H1 (cell line): ENCODE data around the gene UTS2R. TPM values are rescaled to one million over a fixed set of nuclear protein-coding genes. Genes with fewer than 3 reads are reported as not detected.

ENCODE experiments used
- CTCF ChIA-PET: fragments of 300-600 bp; sonication (Branson Sonifier 250); formaldehyde crosslinking; loops from one replicate; lab custom pipeline; 2021; ENCODE audit not compliant: partially characterized antibody; lab: Charles Lee
- POLR2A ChIA-PET: fragments of 300-600 bp; sonication (Branson Sonifier 250); formaldehyde crosslinking; loops from one replicate; lab custom pipeline; 2021; ENCODE audit warnings: inconsistent platforms; ENCODE audit not compliant: partially characterized antibody; lab: Charles Lee
- DNase-seq, 2 experiments: peaks; one replicate each; pipeline versions ENCODE4 v3.0.0 to v3.0.0-alpha.2; 2010 to 2022; ENCODE audit warnings: low spot score in 2 of 2, low read depth in 1 of 2, mixed read lengths in 1 of 2
- FAIRE-seq: peaks from 2 replicates; lab custom pipeline; 2011; peaks lifted over from hg19 to GRCh38; lab: Jason Lieb, UNC
- H2AFZ ChIP-seq: 2 replicates; pipeline ENCODE4 v1.8.1; 2012; ENCODE audit warnings: low read length, inconsistent platforms
- H2AK5ac ChIP-seq: 2 replicates; pipeline ENCODE4 v1.6.1; 2013; ENCODE audit warnings: low read depth, low read length
- H2BK120ac ChIP-seq: replicated peaks from 2 replicates; pipeline ENCODE3; 2013; ENCODE audit warnings: low read depth, low read length, inconsistent platforms
- H2BK12ac ChIP-seq: 2 replicates; pipeline ENCODE4 v1.6.1; 2013; ENCODE audit warnings: low read depth, low read length
- H2BK15ac ChIP-seq: 2 replicates; pipeline ENCODE4 v1.6.1; 2013; ENCODE audit warnings: low read length
- H2BK20ac ChIP-seq: 2 replicates; pipeline ENCODE4 v1.6.1; 2013; ENCODE audit warnings: low read length
- H2BK5ac ChIP-seq: 2 replicates; pipeline ENCODE4 v1.6.1; 2013; ENCODE audit warnings: low read depth, low read length
- H3K14ac ChIP-seq: 2 replicates; pipeline ENCODE4 v1.6.1; 2013; ENCODE audit warnings: inconsistent platforms; ENCODE audit not compliant: insufficient read length
- H3K18ac ChIP-seq: 2 replicates; pipeline ENCODE4 v1.6.1; 2013; ENCODE audit warnings: low read length; ENCODE audit errors: extremely low read depth
- H3K23ac ChIP-seq: 2 replicates; pipeline ENCODE4 v1.6.1; 2013; ENCODE audit warnings: inconsistent platforms; ENCODE audit not compliant: insufficient read length
- H3K23me2 ChIP-seq: 2 replicates; pipeline ENCODE4 v1.6.1; 2013; ENCODE audit warnings: low read depth, low read length
- H3K27ac ChIP-seq: 2 replicates; pipeline ENCODE4 v1.6.1; 2011; ENCODE audit warnings: low read depth, low read length, inconsistent platforms
- H3K27me3 ChIP-seq, 4 experiments: replicated peaks in 1 of 4; 1 replicate in 1 of 4; 2 replicates in 3 of 4; pipeline versions ENCODE4 v1.6.1 to v1.8.1; 2011 to 2013; ENCODE audit warnings: low read length in 3 of 4, mild to moderate bottlenecking in 3 of 4, inconsistent platforms in 2 of 4, mixed read lengths in 2 of 4, moderate library complexity in 1 of 4; ENCODE audit not compliant: control insufficient read depth in 3 of 4, insufficient read depth in 3 of 4; ENCODE audit errors: extremely low read depth in 1 of 4
- H3K36me3 ChIP-seq, 4 experiments: 2 replicates each; pipeline versions ENCODE4 v1.6.1 to v1.8.1; 2011 to 2013; ENCODE audit warnings: mild to moderate bottlenecking in 4 of 4, low read length in 3 of 4, moderate library complexity in 2 of 4, control low read depth in 1 of 4, inconsistent platforms in 1 of 4; ENCODE audit not compliant: insufficient read depth in 4 of 4, control insufficient read depth in 2 of 4
- H3K4ac ChIP-seq: replicated peaks from 2 replicates; pipeline ENCODE3; 2013; ENCODE audit warnings: low read length, low read depth, mixed read lengths, inconsistent platforms; ENCODE audit not compliant: insufficient read length
- H3K4me1 ChIP-seq, 4 experiments: replicated peaks in 1 of 4; 1 replicate in 1 of 4; 2 replicates in 3 of 4; pipeline versions ENCODE4 v1.6.1 to v1.8.1; 2011 to 2013; ENCODE audit warnings: low read length in 3 of 4, inconsistent platforms in 2 of 4, mixed read lengths in 1 of 4; ENCODE audit not compliant: insufficient read depth in 4 of 4, control insufficient read depth in 3 of 4
- H3K4me2 ChIP-seq, 2 experiments: 2 replicates each; pipeline versions ENCODE4 v1.6.1 to v1.8.1; 2011 to 2013; ENCODE audit warnings: low read depth in 2 of 2, low read length in 2 of 2, control low read depth in 1 of 2, inconsistent platforms in 1 of 2, mild to moderate bottlenecking in 1 of 2; ENCODE audit not compliant: insufficient read depth in 1 of 2
- H3K4me3 ChIP-seq, 4 experiments: fragments of 200-600, 300-600 bp in 1 of 4; sonication (generic), shearing (Covaris generic), sonication (Bioruptor Twin) in 1 of 4; 2 replicates each; pipeline versions ENCODE4 v1.5.1 to v1.8.1; 2011 to 2016; ENCODE audit warnings: low read length in 4 of 4, low read depth in 3 of 4, control low read depth in 2 of 4, inconsistent platforms in 2 of 4, mild to moderate bottlenecking in 2 of 4, mixed read lengths in 1 of 4, moderate library complexity in 1 of 4; ENCODE audit not compliant: insufficient read depth in 2 of 4; ENCODE audit errors: extremely low read depth in 1 of 4
- H3K56ac ChIP-seq: replicated peaks from 2 replicates; pipeline ENCODE3; 2013; ENCODE audit warnings: low read depth, mild to moderate bottlenecking, mixed read lengths, low read length, inconsistent platforms; ENCODE audit not compliant: insufficient read length
- H3K79me1 ChIP-seq: 2 replicates; pipeline ENCODE4 v1.6.1; 2013; ENCODE audit warnings: low read depth, low read length, control low read depth
- H3K79me2 ChIP-seq, 2 experiments: 2 replicates each; pipeline versions ENCODE4 v1.6.1 to v1.8.1; 2012 to 2013; ENCODE audit warnings: low read length in 2 of 2, mild to moderate bottlenecking in 2 of 2, inconsistent platforms in 1 of 2; ENCODE audit not compliant: insufficient read depth in 2 of 2, control insufficient read depth in 1 of 2
- H3K9ac ChIP-seq, 4 experiments: replicated peaks in 1 of 4; 1 replicate in 1 of 4; 2 replicates in 3 of 4; pipeline versions ENCODE4 v1.6.1 to v1.8.1; 2011 to 2013; ENCODE audit warnings: low read depth in 3 of 4, low read length in 3 of 4, control low read depth in 2 of 4, mild to moderate bottlenecking in 2 of 4, moderate library complexity in 2 of 4, inconsistent platforms in 1 of 4; ENCODE audit errors: extremely low read depth in 1 of 4
- H3K9me3 ChIP-seq, 2 experiments: 2 replicates each; pipeline versions ENCODE4 v1.6.1 to v1.8.1; 2012 to 2013; ENCODE audit warnings: mild to moderate bottlenecking in 2 of 2, moderate library complexity in 2 of 2, control low read depth in 1 of 2, inconsistent platforms in 1 of 2, low read depth in 1 of 2, low read length in 1 of 2, mixed read lengths in 1 of 2; ENCODE audit not compliant: insufficient read depth in 2 of 2
- H4K20me1 ChIP-seq, 2 experiments: replicated peaks in 1 of 2; 2 replicates each; pipeline versions ENCODE3 to v1.8.1; 2011 to 2013; ENCODE audit warnings: inconsistent platforms in 2 of 2, low read length in 2 of 2, mild to moderate bottlenecking in 1 of 2; ENCODE audit not compliant: insufficient read depth in 2 of 2, control insufficient read depth in 1 of 2
- H4K5ac ChIP-seq: 2 replicates; pipeline ENCODE4 v1.6.1; 2013; ENCODE audit warnings: low read length, low read depth, mixed read lengths, inconsistent platforms; ENCODE audit not compliant: insufficient read length
- H4K8ac ChIP-seq: 2 replicates; pipeline ENCODE4 v1.8.0; 2013; ENCODE audit warnings: mild to moderate bottlenecking, moderate library complexity, low read length, inconsistent platforms; ENCODE audit not compliant: insufficient read depth; ENCODE audit errors: extremely low read depth
- H4K91ac ChIP-seq: replicated peaks from 2 replicates; pipeline ENCODE3; 2013; ENCODE audit warnings: low read length, mixed read lengths, inconsistent platforms; ENCODE audit not compliant: insufficient read length
- CBX5 ChIP-seq: fragments of 300-800, 300-1000 bp; sonication (generic); IDR thresholded peaks from 2 replicates; pipeline ENCODE4 v1.7.1; 2016; ENCODE audit warnings: antibody characterized with exemption, low read length, low read depth
- CEBPB ChIP-seq: IDR thresholded peaks from 2 replicates; pipeline ENCODE4 v1.6.1; 2012; ENCODE audit warnings: low read depth, low read length
- JUN ChIP-seq: IDR thresholded peaks from 2 replicates; pipeline ENCODE4 v1.6.1; 2011; ENCODE audit warnings: low read depth, mild to moderate bottlenecking, improper control_type of control experiment, low read length
- KDM1A ChIP-seq: fragments of 200-600, 300-600 bp; sonication (generic); IDR thresholded peaks from 2 replicates; pipeline ENCODE4 v1.7.1; 2016; ENCODE audit warnings: mild to moderate bottlenecking, low read length, borderline replicate concordance
- KDM5A ChIP-seq: fragments of 200-600 bp; IDR thresholded peaks from 2 replicates; pipeline ENCODE4 v1.7.1; 2012; ENCODE audit warnings: mild to moderate bottlenecking, low read length, inconsistent platforms, mixed read lengths
- MAX ChIP-seq: IDR thresholded peaks from 2 replicates; pipeline ENCODE4 v1.6.1; 2012; ENCODE audit warnings: inconsistent platforms
- PHF8 ChIP-seq: fragments of 200-600 bp; sonication (generic); conservative IDR thresholded peaks from 2 replicates; pipeline ENCODE4 v1.7.1; 2012; ENCODE audit warnings: low read depth, mild to moderate bottlenecking, inconsistent platforms, low read length, moderate library complexity
- RFX5 ChIP-seq: IDR thresholded peaks from 2 replicates; pipeline ENCODE4 v1.6.1; 2011; ENCODE audit warnings: low read depth, low read length, improper control_type of control experiment, borderline replicate concordance
- SP2 ChIP-seq: IDR thresholded peaks from 2 replicates; pipeline ENCODE4 v1.6.1; 2012; ENCODE audit warnings: mild to moderate bottlenecking, low read length, inconsistent platforms
- SUZ12 ChIP-seq: fragments of 200-600 bp; sonication (generic); IDR thresholded peaks from 2 replicates; pipeline ENCODE4 v1.6.1; 2012; ENCODE audit warnings: mild to moderate bottlenecking, inconsistent platforms, low read length, moderate library complexity, mixed read lengths
- TAF1 ChIP-seq: IDR thresholded peaks from 2 replicates; pipeline ENCODE4 v1.6.1; 2011; ENCODE audit warnings: mild to moderate bottlenecking, low read depth, low read length
- TBP ChIP-seq: IDR thresholded peaks from 2 replicates; pipeline ENCODE4 v1.6.1; 2011; ENCODE audit warnings: low read depth, low read length, improper control_type of control experiment
- TEAD4 ChIP-seq: IDR thresholded peaks from 2 replicates; pipeline ENCODE4 v1.6.1; 2012; ENCODE audit warnings: low read depth, low read length, inconsistent platforms, mixed read lengths
- WGBS, 2 experiments: shearing (Covaris generic) in 1 of 2; methylation state at CpG; one replicate each; pipeline versions ENCODE4 v1.1.6 to v1.1.7; 2013 to 2015; ENCODE audit warnings: low lambda C conversion rate in 2 of 2, mixed read lengths in 2 of 2, inconsistent platforms in 1 of 2, low coverage in 1 of 2, missing lambda C conversion rate in 1 of 2; ENCODE audit not compliant: insufficient replicate concordance in 2 of 2, insufficient coverage in 1 of 2, insufficient read length in 1 of 2; ENCODE audit errors: extremely low coverage in 1 of 2, missing lambda C conversion rate in 1 of 2; 5-methylcytosine and 5-hydroxymethylcytosine counted together
- polyA plus RNA-seq, 7 experiments: library from polyadenylated mRNA; depleted of rRNA in 3 of 7; stranded (reverse) in 5 of 7; unstranded in 2 of 7; fragments of >200 nt in 5 of 7; fragments of 200-250 nt in 2 of 7; gene quantifications; 1 replicate in 5 of 7; 2 replicates in 1 of 7; 4 replicates in 1 of 7; pipeline versions ENCODE4 v1.2.1 to v1.2.3, GENCODE V29; 2011 to 2013; ENCODE audit warnings: missing spikeins in 2 of 7, mixed read lengths in 2 of 7
- total RNA-seq: library from RNA; stranded (reverse); fragmentation: NEBNext Ultra II Directional; extraction: Animal tissue kit (Norgen Biotek cat#: 25700); gene quantifications from 2 replicates; pipeline ENCODE4 v1.2.1, GENCODE V29; 2021

The UTS2R gene
- total and polyA plus RNA-seq, 2 of the 8 experiments (the other 6 are each of a cell fraction or from before 2014, with no cell fraction given): 0.27 TPM; not detected in 1

GRCh38 chr17:82396601-82397435 is 25.3 kb downstream of the UTS2R start:
- Histone ChIP-seq H3K4me1 (no peaks in the 10 kb centered on the region), H3K4me3 (no peak overlapping the region), H3K36me3 (0 out of 8 replicates have a peak, but pooled peaks cover 0 to 2% (median 0%) of the 10 kb centered on the region in 4 experiments), H2AK5ac (no peak overlapping the region), H3K4me2 (no peak overlapping the region), H3K23me2 (no peaks in the 10 kb centered on the region), H3K9me3 (no peaks in the 10 kb centered on the region), H2AFZ (no peak overlapping the region), H2BK12ac (no peak overlapping the region), H3K79me2 (no peaks in the 10 kb centered on the region), H3K14ac (no peak overlapping the region), H2BK5ac (no peak overlapping the region), H3K27ac (no peak overlapping the region), H4K91ac (no peak overlapping the region), H3K4ac (no peak overlapping the region), H4K5ac (no peak overlapping the region), H3K27me3 (no peaks in the 10 kb centered on the region), H3K9ac (no peak overlapping the region), H2BK15ac (no peak overlapping the region), H3K23ac (no peak overlapping the region), H3K56ac (no peak overlapping the region), H2BK120ac (no peak overlapping the region), H4K8ac (no peak overlapping the region), H3K18ac (no peak overlapping the region), H3K79me1 (no peaks in the 10 kb centered on the region), H4K20me1 (peaks cover 0 to 4% of the 10 kb centered on the region in 2 experiments), H2BK20ac (no peak overlapping the region)
- WGBS, 2 experiments: 77% methylated on average over 16 of the region's 19 CpGs; no CpG with 5 or more reads in 1 of the 2 experiments
- CTCF ChIA-PET: interaction anchor here (0.7 kb wide), 1 partner anchor 33 kb away, joined by 3 read pairs; no protein-coding TSS in a partner anchor
- POLR2A ChIA-PET: interaction anchor here (1.1 kb wide), 2 partner anchors 14 to 22 kb away, joined by 3 to 4 read pairs; partner anchors contain the start of gene OGFOD3
- no peak for DNase-seq
- FAIRE-seq: no peak
- TF ChIP-seq MAX (no peak), TEAD4 (no peak), KDM5A (no peak), TBP (no peak), PHF8 (no peak), JUN (no peak), SUZ12 (no peak), TAF1 (no peak), CEBPB (no peak), RFX5 (no peak), CBX5 (no peak), SP2 (no peak), KDM1A (no peak)
